GM21367 (cell line): ENCODE measurements around the gene SNX33.

ENCODE experiments used
- ATAC-seq: cut with Tn5 transposase; IDR thresholded peaks from one replicate; pipeline ENCODE4 v1.9.1; 2021; ENCODE audit not compliant: unreplicated experiment

Gene SNX33

DNA sequence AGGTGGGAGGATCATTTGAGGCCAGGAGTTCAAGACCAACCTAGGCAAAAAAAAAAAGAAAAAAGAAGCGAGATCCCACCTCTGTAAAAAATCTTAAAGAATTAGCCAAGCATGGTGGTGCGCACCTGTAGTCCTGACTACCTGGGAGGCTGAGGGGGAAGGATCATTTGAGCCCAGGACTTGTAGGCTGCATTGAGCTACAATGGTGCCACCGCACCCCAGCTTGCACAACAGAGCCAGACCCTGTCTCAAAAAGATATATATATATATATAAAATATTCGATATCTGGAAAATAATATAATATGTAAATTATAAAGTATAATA, 6.6 kb upstream of the SNX33 start:
- no peak for ATAC-seq

DNA sequence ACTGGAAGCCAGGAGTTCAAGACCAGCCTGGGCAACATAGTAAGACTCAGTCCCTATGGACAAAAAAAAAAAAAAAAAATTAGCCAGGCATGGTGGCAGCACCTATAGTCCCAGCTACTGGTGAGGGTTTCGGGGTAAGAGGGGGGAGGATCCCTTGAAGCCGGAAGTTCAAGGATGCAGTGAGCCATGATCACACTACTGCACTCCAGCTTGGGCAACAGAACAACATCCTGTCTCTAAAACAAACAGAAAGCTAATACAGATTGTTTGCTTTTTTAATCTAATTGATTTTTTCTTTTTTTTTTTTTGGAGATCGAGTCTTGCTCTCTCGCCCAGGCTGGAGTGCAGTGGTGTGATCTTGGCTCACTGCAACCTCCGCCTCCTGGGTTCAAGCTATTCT, 6.1 kb upstream of the SNX33 start:
- no peak for ATAC-seq

DNA sequence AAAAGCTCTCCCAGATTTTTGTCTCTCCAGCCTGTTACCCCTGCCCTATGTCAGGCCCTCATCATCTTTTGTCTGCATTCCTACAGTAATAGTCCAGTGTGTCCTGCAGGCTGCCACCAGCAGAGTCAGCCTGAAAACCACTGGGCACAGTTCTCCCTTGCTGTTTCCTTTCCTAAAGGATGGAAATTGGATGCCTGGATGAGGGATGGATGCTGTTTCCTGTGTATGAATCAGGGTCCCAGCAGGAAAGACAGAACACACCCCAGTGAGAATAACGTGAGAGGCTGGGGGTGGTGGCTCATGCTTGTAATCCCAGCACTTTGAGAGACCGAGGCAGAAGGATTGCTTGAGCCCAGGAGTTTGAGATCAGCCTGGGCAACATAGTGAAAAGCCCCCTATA, 3.3 kb upstream of the SNX33 start:
- ATAC-seq, result no peak

DNA sequence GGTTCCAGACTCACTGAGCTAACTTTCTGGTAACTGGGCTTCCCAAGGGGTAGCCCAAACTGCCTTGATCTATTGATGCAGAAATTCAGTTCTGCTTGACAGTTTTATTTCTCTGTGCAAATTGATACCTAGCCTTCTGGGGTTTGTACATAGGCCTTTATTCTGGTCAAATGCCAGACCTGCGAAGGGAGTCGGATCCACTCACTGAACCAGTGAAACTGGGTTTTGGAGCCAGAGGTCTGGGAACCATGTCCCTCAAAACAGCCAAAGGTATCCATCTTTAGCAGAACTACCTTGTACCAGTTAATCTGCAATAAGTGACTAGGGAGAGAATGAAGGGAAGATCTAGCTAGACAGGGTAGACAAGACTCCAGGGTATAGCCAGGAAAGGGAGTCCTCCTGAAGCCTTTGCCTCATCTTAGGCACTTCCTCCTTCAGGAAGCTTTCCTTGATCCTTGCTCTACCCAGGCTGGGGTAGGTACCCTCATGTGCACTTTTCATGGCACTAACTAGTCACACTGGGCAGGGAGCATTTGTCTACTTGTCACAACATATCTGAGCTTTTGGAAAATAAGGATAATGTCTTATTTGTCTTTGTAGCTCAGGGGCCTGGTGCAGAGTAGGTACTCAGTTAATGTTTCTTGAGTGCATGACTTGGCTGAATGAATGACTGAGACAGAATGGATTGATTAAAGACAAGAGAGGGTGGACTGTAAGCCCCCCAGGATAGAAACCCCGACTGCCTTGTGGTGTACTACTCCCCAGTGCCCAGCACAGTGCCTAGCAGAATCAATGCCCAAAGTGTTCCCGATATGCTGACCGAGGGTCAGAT, 1.4 kb upstream of the SNX33 start:
- ATAC-seq, result no peak

DNA sequence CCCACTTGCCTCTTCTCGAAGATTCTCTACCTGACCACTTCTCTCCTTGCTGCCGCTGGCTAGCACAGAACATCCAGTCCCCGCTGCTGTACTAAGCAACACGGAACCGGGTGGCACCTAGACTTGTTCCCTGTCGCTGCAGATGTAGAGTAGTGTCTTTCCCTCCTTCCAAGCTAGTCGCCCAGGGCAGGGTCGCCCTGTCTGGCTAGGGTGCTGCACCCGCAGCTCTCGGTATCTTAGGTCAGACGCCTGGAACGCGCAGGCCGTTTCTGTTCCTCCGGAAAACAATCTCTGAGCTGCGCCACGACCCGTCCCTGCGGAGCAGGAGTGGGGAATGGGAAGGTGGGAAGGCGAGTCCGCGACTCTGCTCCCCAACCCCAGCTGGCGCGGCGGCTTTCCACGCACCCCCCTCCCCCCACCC, 758 bp upstream of the SNX33 start:
- no peak for ATAC-seq

DNA sequence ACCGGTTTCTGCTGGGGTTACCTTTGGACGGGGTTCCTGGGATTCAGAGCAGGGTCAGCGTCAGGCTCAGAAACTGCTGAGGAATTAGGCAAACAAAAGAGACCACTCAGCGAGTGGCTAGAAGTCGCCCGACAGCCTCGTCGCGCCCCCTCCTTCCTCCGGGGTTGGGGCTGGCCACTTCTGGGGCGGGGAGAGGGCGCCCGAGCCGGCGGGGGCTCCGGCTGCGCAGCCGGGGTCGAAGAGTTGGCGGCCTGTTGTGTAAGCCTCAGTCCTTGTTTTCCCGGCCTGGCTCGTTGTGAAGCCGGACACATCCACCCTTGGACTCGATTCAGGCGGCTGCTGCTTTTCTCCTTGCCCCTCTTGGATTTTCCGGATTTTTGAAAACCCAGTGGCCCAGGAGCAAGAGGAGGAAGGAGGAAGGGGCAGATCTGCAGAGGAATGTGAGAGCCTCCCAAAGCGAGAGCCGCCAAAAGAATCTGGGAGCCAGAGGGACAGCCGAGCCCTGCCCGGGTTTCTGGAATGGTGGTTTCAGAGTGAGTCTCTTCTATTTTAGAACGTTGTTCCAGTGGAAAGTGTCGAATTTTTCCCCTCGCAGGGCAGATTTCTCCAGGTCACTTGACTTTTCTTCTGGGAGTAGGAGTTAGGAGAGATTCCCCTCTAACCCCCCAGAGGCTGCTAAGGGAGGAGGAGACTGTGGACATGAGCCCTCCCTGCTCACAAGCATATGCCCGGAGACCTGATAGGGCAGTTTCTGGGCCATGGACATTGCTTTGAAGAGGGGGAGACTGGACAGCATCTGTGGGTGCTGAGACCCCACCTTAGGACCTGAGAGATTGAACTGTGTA, 666 bp downstream of the SNX33 start:
- ATAC-seq, result no peak

DNA sequence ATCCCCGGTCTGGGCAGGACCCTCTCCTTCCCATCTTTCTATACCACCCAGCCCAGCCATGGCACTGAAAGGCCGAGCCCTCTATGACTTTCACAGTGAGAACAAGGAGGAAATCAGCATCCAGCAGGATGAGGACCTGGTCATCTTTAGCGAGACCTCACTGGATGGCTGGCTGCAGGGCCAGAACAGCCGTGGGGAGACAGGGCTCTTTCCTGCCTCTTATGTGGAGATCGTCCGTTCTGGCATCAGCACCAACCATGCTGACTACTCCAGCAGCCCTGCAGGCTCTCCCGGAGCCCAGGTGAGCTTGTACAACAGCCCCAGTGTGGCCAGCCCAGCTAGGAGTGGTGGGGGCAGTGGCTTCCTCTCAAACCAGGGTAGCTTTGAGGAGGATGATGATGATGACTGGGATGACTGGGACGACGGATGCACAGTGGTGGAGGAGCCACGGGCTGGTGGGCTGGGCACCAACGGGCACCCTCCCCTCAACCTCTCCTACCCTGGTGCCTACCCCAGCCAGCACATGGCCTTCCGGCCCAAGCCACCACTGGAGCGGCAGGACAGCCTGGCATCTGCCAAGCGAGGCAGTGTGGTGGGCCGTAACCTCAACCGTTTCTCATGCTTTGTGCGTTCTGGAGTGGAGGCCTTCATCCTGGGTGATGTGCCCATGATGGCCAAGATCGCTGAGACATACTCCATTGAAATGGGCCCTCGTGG, 1.5 kb downstream of the SNX33 start:
- ATAC-seq, result no peak

DNA sequence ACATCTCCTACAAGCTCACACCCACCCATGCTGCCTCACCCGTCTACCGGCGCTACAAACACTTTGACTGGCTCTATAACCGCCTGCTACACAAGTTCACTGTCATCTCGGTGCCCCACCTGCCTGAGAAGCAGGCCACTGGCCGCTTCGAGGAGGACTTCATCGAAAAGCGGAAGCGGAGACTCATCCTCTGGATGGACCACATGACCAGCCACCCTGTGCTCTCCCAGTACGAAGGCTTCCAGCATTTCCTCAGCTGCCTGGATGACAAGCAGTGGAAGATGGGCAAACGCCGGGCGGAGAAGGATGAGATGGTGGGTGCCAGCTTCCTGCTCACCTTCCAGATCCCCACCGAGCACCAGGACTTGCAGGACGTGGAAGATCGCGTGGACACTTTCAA, 2.1 kb downstream of the SNX33 start:
- no peak for ATAC-seq

DNA sequence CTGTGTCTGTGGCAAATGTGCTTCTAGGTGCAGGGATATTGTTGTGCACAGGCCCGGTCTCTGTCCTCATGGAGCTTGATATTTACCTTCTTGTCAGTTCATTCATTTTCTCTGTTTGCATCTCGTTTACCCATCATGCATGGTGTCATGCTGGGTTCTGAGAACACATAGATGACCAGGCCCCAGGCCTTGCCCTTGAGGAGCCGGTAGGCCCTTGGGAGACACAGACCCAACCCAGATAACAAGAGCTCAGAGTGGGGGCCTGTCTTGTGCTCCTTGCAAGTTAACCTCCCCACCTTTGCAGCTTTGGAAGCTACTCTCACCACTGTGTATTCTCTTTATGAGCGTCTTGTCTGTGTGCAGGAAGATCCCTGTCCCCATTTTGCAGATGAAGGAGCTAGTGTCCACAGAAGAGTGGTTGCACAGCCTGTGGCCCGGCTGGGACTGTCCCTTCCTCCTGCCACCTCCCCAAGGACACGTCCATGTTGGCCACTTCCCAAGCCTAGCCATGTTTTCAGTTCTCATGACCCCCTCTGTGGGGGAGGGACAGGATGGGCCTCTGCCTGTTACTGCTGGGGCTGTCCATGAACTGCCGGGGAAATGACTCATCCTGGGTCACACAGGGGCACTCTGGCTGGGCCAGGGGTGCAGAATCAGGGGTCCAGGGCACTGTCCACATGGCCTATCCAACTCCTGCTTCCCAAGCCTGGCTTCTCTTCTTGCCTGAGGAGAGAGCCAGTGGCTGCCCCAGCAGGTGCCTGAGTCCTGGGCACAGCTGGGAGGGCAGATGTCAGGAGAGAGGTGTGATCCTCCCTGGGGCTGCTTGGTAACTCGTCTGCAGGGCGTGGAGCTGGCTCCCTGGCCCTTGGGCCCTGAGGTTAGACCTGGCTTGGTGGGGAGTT, 3.4 kb downstream of the SNX33 start:
- ATAC-seq, result no peak

DNA sequence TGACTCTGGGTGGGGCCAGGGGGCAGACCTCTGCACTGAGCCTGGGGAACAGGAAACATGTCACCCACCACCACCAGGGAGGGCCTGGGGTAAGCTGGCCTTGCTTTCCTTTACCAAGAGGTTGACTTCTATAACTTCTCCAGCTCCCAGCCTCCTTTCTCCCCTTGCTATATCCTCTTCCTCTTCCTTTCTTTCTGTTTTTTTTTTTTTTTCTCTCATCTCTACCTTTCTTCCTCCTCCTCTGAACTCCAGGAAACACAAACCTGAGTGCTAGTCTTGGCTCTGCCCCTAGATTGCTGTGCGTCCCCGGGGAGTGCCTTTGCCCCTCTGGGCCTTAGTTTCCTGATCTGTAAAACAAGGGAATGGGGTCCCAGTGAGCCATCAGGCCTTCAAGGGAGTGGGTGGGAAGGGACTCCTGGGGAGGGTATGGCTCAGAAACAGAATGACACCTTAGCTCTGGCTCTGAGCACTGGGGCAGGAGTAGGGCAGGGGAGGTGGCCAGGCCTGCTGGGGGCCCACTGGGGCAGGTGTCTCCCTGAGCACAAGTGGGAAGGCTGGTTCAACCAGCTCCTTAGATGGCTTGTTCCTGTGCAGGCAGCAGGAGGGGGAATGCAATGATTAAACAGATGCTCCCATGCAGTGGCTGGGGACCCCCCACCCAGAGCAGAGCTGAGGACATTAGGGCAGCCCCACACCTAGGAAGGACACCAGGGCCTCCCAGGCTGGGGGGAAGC, 4.3 kb downstream of the SNX33 start:
- no peak for ATAC-seq

DNA sequence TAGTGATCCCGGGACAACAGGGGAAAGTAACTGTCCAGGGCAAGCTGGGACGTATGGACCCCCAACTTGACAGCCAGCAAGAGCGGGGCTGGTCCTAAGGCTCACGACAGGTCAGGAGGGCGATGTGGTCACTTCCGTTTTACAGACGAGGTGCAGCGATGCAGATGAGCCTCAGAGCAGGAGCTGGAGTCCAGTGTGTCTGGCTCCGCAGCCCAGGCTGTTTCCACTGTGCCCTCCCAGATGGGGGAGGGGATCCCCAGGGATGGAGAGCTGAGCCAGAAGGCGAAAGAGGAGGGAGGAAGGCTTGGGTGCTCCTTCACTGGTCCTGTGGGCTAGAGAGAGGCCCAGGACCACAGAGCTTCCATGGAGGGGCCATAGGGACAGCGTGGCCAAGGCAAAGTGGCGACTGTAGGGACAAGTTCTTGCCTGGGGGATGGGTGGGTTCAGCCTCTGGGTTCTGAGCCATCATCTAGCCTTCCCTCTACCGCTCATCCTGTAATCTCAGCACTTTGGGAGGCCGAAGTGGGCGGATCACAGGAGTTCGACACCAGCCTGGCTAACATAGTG, 5.7 kb downstream of the SNX33 start:
- no peak for ATAC-seq

DNA sequence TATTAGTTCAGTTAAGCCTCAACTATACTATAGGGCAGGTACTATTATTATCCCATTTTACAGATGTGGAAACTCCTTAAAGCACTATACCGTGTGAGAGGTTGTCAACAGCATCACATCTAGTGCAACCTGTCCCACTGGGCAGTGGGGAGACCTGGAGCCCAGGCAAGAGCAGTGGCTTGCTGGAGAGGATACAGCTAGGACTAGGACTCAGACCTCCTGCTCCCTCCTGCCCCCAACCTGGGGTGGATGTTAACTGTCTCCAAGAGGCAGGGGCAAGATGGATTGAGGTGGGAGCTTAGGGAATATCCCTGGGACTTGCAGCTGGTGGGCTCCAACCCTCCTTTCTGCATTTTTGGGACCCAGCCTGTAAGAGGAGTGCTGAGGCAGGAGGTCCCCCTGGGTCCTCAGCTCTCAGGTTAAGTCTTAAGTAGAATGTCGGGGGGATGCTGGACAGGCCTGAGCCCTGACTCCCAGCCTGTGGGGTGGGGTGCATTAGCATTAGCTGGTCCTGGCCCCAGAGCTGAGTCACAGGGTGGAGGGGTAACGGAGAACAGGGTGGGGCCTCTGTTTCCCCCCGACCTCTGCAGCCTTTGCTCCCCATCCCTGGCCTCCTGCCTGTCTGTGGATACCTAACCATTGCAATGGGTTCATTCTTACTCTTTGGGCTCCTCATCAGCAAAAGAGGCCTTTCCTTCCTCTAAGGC, 6.6 kb downstream of the SNX33 start:
- no peak for ATAC-seq

DNA sequence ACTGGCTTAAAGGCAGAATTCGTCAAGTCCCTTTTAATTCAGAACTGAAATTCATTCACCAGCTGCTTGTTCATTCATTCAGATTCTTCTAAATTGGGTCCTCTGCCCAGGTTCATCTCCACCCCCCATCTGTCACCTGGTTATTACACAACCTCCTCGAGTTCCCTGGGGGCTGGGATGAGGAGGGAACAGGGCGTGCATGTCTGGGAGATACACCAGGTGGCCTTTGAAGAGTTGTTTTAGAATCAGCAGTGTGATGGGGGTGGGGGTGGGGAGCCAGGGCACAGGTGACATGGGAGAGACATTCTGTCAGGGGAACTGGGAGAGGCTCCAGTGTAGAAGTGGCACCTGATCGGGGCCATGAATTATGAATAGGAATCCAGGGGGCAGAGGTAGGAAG, 8.2 kb downstream of the SNX33 start:
- ATAC-seq, result no peak

DNA sequence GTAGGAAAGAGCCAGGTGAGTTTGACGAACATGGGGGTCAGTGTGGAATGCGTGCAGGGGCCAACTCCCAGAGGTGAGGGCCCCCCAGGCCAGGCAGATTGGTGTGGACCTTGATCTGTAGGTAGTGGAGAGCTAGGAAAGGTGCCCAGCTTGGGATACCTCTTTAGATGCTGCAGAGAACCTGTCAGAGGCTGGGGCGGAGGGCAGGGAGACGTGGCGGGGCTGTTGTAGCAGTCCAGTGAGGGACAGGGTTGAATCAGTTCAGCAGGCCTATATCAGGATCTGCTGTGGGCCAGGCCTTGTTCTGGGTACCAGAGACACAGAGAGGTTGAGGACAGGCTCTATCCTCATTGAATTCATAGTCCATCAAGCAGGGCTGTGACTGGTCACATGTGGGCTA, 8.6 kb downstream of the SNX33 start:
- no peak for ATAC-seq

DNA sequence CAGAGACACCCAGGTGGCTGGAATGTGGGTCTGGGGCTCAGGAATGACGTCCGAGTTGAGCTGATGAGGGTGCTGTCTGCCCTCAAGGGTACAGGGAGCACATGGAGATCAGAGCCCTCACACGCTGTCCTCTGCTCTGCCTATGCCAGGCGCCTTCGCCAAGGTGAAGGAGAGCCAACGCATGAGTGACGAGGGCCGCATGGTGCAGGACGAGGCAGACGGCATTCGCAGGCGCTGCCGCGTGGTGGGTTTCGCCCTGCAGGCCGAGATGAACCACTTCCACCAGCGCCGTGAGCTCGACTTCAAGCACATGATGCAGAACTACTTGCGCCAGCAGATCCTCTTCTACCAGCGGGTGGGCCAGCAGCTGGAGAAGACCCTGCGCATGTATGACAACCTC, 9.1 kb downstream of the SNX33 start:
- ATAC-seq, result no peak

DNA sequence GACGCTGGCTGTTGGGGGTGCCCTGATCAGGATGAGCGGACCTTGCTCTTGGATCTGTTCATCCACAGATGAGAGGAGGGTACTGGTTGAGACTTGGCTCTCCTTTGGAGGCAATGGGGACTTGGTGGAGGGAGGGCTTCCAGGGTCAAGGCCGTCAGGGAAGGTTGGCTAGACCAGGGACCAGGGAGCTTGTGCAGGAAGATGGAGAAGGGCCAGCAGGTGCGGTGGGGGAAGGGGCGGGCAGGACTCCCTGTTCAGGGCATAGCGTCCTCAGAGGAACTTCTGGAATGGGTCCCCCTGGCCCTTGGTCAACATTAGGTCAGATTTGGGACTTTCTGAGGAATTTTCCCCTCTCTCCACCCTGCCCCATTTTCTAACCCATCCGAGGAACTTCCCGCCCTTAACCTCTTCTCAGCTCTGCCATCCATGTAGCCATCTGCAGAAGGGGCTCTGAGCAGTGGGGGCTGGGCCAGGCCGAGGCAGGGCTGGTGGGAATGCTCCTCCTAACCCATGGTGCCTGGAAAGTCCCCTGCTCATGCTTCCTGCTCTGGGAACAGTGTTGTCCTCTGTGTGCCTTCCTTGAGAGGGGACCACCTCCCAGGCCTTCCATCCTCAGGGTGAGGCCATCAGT, 11.5 kb downstream of the SNX33 start:
- ATAC-seq, result no peak

DNA sequence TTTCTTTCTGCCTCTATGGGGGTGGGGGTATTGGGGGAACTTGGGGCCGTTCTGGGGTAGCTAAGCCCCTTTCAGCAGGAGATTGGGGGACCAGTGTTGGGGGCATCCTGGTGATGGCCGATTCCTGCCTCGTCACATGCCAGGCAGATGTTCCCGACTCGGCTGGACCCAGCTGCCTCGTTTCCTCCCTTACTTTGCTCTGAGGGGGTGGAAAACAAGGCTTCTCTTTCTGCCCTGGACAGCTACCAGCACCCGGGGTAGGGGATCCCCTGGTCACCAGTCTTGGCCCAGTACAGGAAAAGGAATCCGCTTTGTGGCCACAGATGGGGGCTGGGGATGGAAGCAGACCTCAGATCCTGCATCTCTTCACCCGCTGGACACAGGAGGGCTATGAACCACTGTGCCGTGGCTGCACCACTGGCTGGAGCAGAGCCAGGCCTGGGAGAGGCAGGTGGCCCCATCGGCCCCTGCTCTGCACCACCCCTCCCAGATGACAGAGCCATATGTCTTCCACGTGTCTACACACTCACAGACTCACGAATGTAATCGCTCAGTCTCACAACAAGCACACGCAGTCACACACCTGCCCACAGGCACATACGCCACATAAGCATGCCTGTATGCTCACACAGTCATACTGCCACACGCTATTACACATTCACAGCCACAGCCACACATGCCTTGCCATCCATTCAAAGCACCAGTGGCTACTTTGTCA, 12.4 kb downstream of the SNX33 start:
- ATAC-seq, result no peak

DNA sequence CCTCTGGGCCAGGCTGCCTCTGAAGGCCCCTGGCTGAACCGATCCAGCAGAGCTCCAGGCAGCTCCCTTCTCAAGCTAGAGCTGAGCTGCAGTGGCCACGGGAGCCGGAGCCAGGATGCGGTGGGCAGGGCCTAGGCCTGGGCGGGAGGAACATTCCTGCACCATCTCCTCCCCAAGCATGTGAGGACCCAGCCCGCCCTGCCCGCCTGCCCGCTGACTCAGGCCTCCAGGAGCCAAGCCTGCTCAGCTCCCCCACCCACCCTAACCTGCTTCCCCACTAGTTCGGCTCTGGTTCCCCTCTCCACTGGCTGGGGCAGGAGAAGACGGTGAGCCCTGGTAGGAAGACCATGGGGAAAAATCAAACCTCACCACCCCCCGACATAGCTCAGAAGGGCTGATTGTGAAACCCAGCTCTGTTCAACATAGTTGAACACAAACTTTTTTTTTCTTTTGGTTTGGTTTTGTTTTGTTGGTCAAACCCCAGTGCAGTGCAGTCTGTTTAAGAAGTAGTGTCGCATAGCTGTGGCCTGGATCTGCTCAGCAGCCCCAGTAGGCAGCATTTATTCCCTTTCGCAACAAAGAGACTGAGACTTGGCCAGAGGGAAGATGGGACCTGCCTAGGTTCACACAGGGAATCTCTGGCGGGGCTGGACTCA, 13.5 kb downstream of the SNX33 start:
- ATAC-seq, result no peak
